ENCODE results near the gene CLEC3B.

CLEC3B gene

GRCh38 chr3:45007091-45007490, 19.0 kb upstream of the CLEC3B start:
- no peak for DNase-seq

- DNase-seq: no peak
Observed at GRCh38 chr3:45008117-45008516, 18.0 kb upstream of the CLEC3B start.

- DNase-seq: no peak
Observed at GRCh38 chr3:45009868-45010267, 16.2 kb upstream of the CLEC3B start.

- no peak for DNase-seq
Observed at GRCh38 chr3:45010811-45011333, 15.2 kb upstream of the CLEC3B start.

- no peak for DNase-seq
Observed at GRCh38 chr3:45011756-45012508, 14.2 kb upstream of the CLEC3B start.

GRCh38 chr3:45012577-45012976, 13.5 kb upstream of the CLEC3B start:
- DNase-seq: no peak

GRCh38 chr3:45016916-45017315, 9.2 kb upstream of the CLEC3B start:
- DNase-seq: no peak

GRCh38 chr3:45017821-45018220, 8.3 kb upstream of the CLEC3B start:
- DNase-seq: no peak

- no peak for DNase-seq
Observed at GRCh38 chr3:45020534-45020933, 5.6 kb upstream of the CLEC3B start.

GRCh38 chr3:45021524-45022297, 4.4 kb upstream of the CLEC3B start:
- DNase-seq: no peak

GRCh38 chr3:45023675-45024074, 2.4 kb upstream of the CLEC3B start:
- no peak for DNase-seq

- no peak for DNase-seq
Observed at GRCh38 chr3:45024542-45025255, 1.4 kb upstream of the CLEC3B start.

GRCh38 chr3:45026957-45027356, 854 bp downstream of the CLEC3B start:
- no peak for DNase-seq

GRCh38 chr3:45027441-45027840, 1.3 kb downstream of the CLEC3B start:
- DNase-seq: no peak

GRCh38 chr3:45029216-45029615, 3.1 kb downstream of the CLEC3B start:
- no peak for DNase-seq

GRCh38 chr3:45029661-45030060, 3.6 kb downstream of the CLEC3B start:
- DNase-seq: no peak

GRCh38 chr3:45031531-45031930, 5.4 kb downstream of the CLEC3B start:
- no peak for DNase-seq

GRCh38 chr3:45032113-45032512, 6.0 kb downstream of the CLEC3B start:
- no peak for DNase-seq

GRCh38 chr3:45033791-45034190, 7.7 kb downstream of the CLEC3B start:
- DNase-seq: no peak

- DNase-seq: no peak
Observed at GRCh38 chr3:45034612-45035252, 8.6 kb downstream of the CLEC3B start.

GRCh38 chr3:45035441-45036301, 9.6 kb downstream of the CLEC3B start:
- no peak for DNase-seq

Measured in NCI-H446 (cell line).